Endometrial microvascular endothelial cells (primary cell): ENCODE results near the gene FOXL3. TPM values are rescaled to one million over a fixed set of nuclear protein-coding genes. Genes with fewer than 3 reads are reported as not detected.
"Not testable (repeated sequence)": the region's sequence is repeated elsewhere in the genome, so short reads cannot be mapped to it uniquely, and the experiment has no call there.

Experiments used
- in situ Hi-C: cut with HindIII; loops from 2 replicates; pipeline ENCODE4 v1.10.0; 2017; ENCODE audit warnings: low sequenced_read_pairs, low pct_unique_long_range_greater_than_20kb; ENCODE audit errors: inconsistent ontology term
- total RNA-seq: library from RNA; depleted of rRNA; stranded (reverse); fragments of >200 nt; gene quantifications from one replicate; pipeline ENCODE4 v1.2.3, GENCODE V29; 2015; ENCODE audit errors: inconsistent ontology term

Gene FOXL3
- not detected for total RNA-seq

- in situ Hi-C loops = no loop called here
These were observed at the start of gene FOXL3 for GRCh38 chr7:289756-290553. Gene FOXL3, plus strand, starts transcription at chr7:290170. Its CDS starts 0 bp downstream, at chr7:290170.

GRCh38 chr7:240887-241421 lies 49.0 kb upstream of the FOXL3 start:
- in situ Hi-C loops = no loop called here

- in situ Hi-C loops = no loop called here
These were observed 48.5 kb upstream of the FOXL3 start for GRCh38 chr7:241513-241912.

- in situ Hi-C loops = not testable (repeated sequence)
These were observed 47.0 kb upstream of the FOXL3 start for GRCh38 chr7:242826-243579.

DNA sequence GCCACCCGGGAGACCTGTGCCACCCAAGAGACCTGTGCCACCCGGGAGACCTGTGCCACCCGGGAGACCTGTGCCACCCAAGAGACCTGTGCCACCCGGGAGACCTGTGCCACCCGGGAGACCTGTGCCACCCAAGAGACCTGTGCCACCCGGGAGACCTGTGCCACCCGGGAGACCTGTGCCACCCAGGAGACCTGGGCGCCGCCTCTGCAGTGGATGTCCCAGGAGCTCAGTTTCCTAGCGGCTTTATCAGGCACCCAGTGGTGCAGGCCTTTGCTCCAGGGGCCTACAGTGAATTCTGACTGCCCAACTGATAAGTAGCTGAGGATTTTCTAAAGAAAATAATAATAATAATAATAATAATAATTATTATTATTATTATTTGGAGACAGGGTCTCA lies 46.4 kb upstream of the FOXL3 start:
- in situ Hi-C loops = not testable (repeated sequence)

- in situ Hi-C loops = no loop called here
These were observed 45.0 kb upstream of the FOXL3 start for GRCh38 chr7:244974-245373.

DNA sequence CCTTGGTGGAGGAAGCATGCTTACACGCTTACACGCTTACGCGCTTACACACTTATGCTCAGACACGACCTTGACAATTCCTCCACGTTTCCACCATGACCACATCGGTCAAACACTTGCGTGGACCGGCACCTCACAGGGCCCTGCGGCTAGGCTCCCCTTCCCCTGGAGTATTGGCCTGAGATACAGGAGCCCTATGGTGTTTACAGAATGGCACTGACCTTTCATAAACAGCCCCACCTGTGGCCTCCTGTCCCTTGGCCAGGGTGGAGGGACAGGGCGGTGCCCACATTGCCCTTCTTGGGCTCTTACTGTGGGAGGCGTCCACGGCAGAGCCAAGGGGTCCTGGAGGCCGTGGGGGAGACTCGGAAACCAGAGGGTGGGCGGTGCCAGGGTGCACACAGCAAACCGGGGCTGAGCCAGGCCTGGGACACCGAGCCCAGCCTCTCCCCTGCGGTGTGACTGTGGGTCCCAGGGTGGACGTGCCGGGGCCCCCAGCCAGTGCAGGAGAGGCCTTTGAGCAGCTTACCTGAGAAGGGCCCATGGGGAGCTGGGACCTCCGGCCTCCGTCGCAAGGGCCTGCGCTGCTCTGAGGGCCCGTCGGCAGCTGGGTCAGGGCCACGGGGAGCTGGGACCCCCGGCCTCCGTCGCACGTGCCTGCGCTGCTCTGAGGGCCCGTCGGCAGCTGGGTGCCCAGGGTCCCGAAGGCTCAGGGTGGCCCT lies 44.2 kb upstream of the FOXL3 start:
- in situ Hi-C loops = no loop called here

DNA sequence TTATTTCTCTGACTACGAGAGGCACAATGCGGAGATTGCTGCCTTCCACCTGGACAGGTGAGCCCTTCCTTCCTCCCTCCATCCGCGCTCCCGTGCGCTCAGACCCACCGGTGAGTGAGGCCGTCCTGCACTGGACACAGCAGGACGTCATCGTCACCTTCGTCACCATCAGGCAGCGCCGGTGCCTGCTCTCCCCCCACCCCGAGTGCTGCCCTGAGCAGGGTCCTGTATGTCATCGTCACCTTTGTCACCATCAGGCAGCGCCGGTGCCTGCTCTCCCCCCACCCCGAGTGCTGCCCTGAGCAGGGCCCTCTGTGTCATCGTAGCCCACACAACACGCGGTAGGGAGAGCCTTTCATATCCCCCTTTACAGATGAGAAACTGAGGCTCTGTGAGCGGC lies 43.5 kb upstream of the FOXL3 start:
- in situ Hi-C loops = no loop called here

- in situ Hi-C loops = no loop called here
These were observed 42.8 kb upstream of the FOXL3 start for GRCh38 chr7:247181-247580.

DNA sequence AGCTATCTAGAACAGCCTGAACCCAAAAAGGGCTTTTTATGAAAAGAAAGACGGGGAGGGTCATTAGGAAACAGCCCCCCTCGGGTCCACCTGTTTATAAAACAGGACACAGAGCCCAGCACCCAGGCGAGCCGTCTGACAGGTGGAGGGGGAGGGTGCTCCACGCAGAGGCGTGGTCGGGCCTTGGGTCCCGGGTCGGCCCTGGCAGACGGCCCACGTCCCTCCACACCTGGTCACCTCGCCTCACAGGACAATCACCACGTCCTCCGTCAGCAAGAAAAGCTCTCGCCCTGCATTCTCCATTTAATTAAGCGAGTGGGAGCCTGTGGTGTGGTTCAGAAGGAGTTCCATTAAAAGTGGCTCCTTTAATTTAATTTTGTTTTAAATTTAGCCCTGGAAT lies 42.3 kb upstream of the FOXL3 start:
- in situ Hi-C loops = no loop called here

DNA sequence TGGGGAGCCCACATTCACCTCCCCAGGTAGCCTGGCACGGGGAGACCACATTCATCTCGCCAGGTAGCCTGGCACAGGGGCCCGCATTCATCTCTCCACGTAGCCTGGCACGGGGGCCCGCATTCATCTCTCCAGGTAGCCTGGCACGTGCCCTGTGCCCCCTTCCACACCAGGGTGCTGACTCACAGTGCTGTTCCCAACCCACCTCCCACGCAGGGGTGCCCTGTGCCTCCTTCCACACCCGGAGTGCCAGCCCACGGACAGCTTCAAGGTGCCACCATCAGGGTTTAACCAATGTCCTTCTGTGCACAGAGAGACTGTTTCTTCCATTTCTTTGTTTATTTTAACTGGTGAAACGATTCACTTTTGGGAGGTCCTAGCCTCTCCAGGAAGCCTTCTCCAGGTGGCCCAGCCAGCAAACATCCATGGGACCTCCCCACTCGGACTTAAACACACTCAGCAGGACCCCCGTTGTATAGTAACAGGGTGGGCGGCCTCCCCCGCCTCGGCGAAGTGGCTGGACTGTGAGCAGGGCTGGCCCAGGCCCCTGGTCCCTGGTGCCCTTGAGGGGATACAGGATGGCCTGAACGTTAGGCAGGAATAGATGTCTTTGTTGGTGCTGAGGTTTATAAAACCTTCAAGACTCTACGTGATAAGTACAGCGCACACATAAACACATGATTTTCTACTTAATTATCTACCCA lies 41.1 kb upstream of the FOXL3 start:
- in situ Hi-C loops = no loop called here

DNA sequence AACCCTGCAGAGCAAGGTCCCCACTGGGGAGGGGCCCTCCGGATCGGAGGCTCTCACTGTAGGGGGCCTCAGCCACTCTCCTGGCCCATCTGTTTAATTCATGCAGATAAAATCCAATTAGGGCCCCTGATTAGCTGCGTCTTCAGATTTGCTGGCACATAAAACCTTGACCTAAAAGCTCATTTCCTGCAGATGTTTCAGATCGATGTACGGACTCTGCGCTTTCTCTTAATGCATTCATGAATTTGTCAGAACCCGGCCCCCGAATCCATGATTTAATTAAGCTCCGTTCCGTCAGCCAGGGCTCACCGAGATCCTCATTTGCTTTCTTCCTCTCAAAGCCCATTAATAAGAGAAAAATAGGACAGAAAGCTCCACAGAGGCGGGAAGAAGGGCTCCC lies 40.0 kb upstream of the FOXL3 start:
- in situ Hi-C loops = no loop called here

GRCh38 chr7:250523-250922 lies 39.4 kb upstream of the FOXL3 start:
- in situ Hi-C loops = no loop called here

- in situ Hi-C loops = no loop called here
These were observed 39.0 kb upstream of the FOXL3 start for GRCh38 chr7:251005-251404.

DNA sequence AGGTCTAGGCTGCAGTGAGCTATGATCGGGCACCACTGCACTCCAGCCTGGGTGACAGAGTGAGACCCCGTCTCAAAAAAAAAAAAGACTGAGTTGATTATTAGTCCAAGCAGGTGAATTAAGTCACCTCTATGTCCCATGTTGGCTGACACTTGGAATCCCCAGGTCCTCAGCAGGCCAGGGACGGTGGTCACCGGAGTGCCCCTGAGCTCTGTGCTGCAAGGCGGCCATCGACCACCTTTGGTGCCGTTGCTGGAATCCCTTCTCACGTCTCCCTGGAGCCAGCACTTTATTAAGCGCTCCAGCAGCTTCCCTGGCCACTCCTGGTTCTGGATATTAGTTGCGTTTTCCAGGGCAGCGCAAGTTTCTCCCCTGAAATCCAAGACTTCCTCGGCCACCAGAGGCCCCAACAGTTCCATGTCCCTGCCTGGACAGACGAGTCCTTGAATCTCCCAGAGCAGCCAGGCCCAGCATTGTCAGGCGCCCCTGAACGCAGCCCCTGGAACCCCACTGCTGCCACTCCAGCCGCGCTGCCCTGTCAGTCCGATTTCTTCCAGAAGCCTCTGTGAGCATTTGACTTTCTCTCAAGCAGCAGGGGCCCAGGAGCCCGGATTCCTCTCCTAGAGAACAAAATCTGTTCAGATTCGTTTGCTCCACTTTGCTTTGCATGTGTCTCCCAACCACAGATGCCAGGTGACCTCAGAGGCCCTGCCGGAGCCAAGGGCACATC lies 38.4 kb upstream of the FOXL3 start:
- in situ Hi-C loops = no loop called here

DNA sequence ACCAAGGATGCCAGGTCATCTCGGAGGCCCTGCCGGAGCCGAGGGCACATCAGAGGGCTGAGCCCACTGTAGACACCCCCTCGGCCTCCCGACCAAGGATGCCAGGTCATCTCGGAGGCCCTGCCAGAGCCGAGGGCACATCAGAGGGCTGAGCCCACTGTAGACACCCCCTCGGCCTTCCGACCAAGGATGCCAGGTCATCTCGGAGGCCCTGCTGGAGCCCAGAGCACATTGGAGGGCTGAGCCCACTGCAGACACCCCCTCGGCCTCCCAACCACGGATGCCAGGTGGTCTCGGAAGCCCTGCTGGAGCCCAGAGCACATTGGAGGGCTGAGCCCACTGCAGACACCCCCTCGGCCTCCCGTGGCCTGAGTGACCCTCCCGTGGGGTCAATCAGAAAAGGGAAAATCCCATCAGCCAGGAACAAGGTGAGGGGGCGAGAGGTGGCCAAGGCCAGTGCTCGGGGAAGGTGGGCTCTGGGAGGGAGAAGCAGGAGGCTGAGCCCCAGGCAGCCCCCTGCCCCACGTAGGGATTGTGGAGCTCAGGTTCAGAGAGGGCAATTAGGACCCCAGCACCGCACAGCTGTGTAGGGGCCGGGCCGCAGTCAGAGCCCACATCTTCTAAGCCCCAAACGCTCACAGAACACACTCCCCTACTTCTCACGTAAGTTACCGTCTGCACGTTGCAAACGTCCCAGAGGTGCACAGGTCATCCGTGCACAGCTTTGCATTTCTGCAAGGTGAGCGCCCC lies 37.6 kb upstream of the FOXL3 start:
- in situ Hi-C loops = no loop called here

DNA sequence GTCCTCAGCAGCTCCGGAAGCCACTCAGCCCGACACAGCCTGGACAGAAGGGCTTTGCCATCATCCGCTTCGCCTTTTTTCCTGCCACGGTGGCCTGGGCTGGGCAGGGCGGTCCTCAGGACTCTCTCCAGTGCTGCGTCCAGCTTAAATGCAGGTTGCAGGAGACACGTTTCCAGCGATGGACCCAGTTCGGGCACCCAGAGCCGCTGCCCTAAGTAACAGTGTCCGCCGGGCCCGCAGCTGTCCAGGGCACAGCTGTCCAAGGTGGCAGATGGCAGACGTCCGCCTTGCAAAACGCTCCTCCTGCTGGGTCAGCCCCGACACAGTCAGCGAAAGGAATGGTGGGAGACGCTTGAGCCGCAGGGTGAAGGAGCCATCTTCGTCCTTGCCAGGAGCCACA lies 37.0 kb upstream of the FOXL3 start:
- in situ Hi-C loops = no loop called here
